Central memory CD8-positive, alpha-beta T cell (primary cell): Measurements from ENCODE around the gene C6orf136.

Source experiments
- ATAC-seq: fragments of 150-1000 bp; cut with Tn5 transposase; replicated peaks from 2 replicates; pipeline ENCODE4 v1.10.0; 2022; ENCODE audit warnings: mild to moderate bottlenecking, moderate FRiP score, moderate number of reproducible peaks; ENCODE audit not compliant: poor library complexity, severe bottlenecking; ENCODE audit errors: extremely low read depth
- DNase-seq, 2 donors: peaks; one replicate each; pipeline ENCODE4 v3.0.0; 2021; ENCODE audit warnings: low spot score in 2 of 2
- H3K27ac Mint-ChIP-seq: one replicate; pipeline ENCODE4 v1.8.0; 2022; ENCODE audit warnings: low read depth, mild to moderate bottlenecking, moderate library complexity, mixed read lengths
- H3K27me3 Mint-ChIP-seq: one replicate; pipeline ENCODE4 v1.8.0; 2022; ENCODE audit warnings: mixed read lengths
- H3K36me3 Mint-ChIP-seq: one replicate; pipeline ENCODE4 v1.8.0; 2022; ENCODE audit warnings: mild to moderate bottlenecking, moderate library complexity, mixed read lengths; ENCODE audit not compliant: insufficient read depth
- H3K4me1 Mint-ChIP-seq: one replicate; pipeline ENCODE4 v1.8.0; 2022; ENCODE audit warnings: mixed read lengths
- H3K4me3 Mint-ChIP-seq: one replicate; pipeline ENCODE4 v1.8.0; 2022; ENCODE audit warnings: mild to moderate bottlenecking, moderate library complexity, mixed read lengths
- H3K9me3 Mint-ChIP-seq: one replicate; pipeline ENCODE4 v1.8.0; 2022; ENCODE audit warnings: mixed read lengths

Gene C6orf136

DNA sequence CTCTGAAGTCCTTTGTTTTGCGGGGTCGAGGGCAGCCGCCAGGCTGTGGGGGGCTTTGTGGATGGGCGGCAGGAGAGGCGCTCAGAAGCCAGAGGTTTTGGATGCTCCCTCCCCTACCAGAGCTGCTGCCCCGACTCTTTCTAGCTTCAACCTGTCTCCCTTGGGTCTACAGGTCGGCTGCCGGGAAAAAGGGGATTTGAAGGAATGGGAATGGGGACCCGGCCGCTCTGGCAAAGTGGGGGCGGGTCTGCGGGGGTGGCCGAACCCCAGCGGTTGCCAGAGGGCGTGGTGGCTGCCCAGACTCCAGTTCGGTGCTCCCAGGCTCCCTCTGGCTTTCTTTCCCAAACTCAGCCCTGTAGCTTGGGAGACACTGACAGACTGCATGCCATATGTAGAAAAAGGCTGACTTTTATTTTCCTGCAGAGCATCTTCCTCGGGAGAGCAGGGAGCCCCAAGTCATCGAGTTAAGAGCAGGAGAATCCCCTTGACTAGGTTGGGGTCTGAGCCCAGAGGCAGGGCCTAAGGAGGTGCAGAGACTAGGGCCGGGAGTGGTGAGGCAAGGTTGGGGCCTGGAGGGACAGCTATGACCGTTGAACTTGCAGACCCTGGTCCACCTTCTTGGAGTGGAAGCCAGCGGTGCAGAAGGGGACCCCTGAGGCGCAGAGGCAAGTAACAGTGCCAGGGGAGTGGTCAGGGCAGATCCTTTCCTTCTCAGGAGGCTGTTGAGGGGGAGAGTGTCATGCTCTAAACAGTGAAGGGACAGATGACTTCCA is 40.9 kb downstream of the C6orf136 start:
- peak overlapping the region; percentile 92 for H3K4me3 Mint-ChIP-seq
- peaks cover 18% of the 10 kb centered on the region for H3K36me3 Mint-ChIP-seq
- no peak for ATAC-seq
- peaks cover 71% of the 10 kb centered on the region for H3K4me1 Mint-ChIP-seq
- H3K9me3 Mint-ChIP-seq = no peaks in the 10 kb centered on the region
- DNase-seq = no peak
- no peaks in the 10 kb centered on the region for H3K27me3 Mint-ChIP-seq
- H3K27ac Mint-ChIP-seq = peak overlapping the region; percentile 99

DNA sequence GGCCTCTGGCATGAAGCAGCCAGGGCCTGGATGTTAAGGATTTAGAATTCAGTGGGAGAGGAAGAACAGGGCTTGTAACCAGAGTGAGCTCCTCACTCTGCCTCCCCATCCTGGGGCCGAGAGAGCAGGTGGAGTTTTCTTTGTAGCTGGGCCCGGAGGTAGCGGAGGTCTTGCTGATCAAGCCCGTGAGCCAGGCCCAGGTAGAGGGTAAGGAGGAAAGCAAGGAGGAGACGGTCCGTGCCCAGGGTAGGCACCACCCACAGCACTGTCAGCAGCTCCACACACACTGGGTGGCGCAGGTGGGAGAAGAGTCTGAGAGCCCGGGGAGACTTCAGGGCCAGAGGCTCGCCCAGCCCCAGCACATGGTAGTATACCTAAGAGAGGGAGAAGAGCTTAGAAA is 41.6 kb downstream of the C6orf136 start:
- Mint-ChIP-seq H3K36me3 (peaks cover 17% of the 10 kb centered on the region), H3K9me3 (no peaks in the 10 kb centered on the region), H3K27me3 (no peaks in the 10 kb centered on the region), H3K4me3 (peak overlapping the region; percentile 92), H3K27ac (peak overlapping the region; percentile 99), H3K4me1 (peaks cover 68% of the 10 kb centered on the region)
- ATAC-seq (no peak), DNase-seq (no peak)

DNA sequence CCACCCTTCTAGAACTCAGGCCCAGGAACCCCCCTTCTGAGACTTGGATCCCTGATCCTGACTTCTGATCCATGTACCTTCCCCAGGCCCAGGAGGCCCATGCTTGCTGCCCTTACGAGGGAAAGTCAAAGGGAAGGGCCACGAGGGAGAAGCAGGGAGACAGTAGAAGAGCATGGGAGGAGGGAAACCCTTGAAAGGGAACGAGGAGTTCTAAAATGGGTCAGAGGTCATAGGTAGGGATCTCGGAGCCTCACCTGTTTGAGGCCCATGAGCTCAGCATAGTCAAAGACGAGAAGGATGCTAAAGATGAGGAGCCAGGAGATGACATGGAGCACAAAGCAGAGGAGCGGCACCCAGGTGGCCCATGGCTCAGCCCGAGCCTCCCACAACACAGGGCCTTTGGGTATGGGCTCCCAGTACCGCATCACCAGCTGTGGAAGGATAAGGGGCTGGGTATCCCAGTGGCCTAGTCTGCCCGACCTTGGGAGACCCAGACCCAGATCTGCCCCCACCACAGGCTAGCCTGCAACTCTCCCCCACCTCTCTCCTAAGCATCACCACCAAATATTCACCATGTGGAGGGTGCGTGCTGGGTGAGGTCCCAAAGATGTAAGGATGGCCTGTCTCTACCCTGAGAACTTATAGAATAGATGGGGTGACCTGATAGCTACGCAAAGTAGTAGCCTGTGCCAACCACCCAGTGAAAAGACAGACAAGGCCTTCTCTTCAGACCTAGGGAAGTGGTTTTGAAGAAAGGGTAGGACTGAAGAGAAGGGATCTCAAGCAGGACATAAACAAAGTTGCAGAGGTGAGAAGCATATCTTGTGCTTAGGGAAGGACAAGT is 42.3 kb downstream of the C6orf136 start:
- H3K27ac Mint-ChIP-seq = peak overlapping the region; percentile 99
- DNase-seq (no peak), ATAC-seq (no peak)
- no peaks in the 10 kb centered on the region for H3K9me3 Mint-ChIP-seq
- peaks cover 17% of the 10 kb centered on the region for H3K36me3 Mint-ChIP-seq
- H3K4me1 Mint-ChIP-seq = peaks cover 68% of the 10 kb centered on the region
- H3K4me3 Mint-ChIP-seq = peak overlapping the region; percentile 92
- H3K27me3 Mint-ChIP-seq = no peaks in the 10 kb centered on the region

- no peak for ATAC-seq
- H3K4me3 Mint-ChIP-seq = peak overlapping the region; percentile 92
- no peak for DNase-seq
- H3K36me3 Mint-ChIP-seq = peaks cover 15% of the 10 kb centered on the region
- no peaks in the 10 kb centered on the region for H3K9me3 Mint-ChIP-seq
- H3K27me3 Mint-ChIP-seq = no peaks in the 10 kb centered on the region
- peak overlapping the region; percentile 99 for H3K27ac Mint-ChIP-seq
- H3K4me1 Mint-ChIP-seq = peaks cover 65% of the 10 kb centered on the region
These were observed 43.1 kb downstream of the C6orf136 start for GRCh38 chr6:30689985-30690384.

DNA sequence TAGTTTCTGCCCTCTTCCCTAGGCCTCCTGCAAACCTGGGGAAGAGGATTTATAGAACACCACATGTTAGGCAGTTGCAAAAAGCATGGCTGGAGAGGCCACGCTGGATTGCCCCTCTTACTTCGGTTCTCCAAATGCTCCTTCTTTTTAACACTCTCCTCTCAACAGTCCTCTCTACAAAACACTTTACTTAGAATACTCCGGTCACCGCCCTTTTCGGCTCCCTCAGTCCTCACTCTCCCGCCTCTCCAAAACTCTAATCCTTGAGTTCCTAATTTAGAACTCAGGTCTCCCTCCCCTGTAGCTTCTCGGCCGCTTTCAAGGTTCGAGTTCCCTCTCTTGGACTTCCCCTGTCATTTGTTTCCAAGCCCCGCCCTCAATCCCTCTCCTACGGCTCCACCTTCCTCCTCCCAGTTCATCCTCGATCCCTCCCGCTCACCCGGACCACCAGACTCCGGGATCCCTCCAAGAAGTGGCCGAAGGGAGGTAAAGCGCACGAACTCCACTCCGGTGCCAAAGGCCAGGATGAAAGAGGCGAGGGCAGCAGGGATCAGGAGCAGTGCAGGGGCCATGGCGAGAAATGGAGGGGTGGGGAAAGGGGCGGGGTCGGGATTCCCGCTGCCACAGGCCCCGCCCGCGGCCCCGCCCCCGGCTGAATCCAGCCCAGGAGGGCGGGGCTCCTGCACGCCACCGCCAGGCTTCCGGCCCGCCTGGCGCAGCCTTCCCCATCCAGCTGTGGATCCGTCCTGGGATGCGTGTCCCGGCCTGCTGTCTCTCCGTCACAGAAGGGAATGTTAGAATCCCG is 43.7 kb downstream of the C6orf136 start, which contains the start of gene NRM:
NRM (minus strand) TSS at position 582 of the 805 bp plus-strand sequence; CDS start at position 572, 10 bp downstream.
- peaks cover 12% of the 10 kb centered on the region for H3K36me3 Mint-ChIP-seq
- peaks cover 59% of the 10 kb centered on the region for H3K4me1 Mint-ChIP-seq
- H3K27me3 Mint-ChIP-seq = no peaks in the 10 kb centered on the region
- H3K4me3 Mint-ChIP-seq = peak within 1 kb of the TSS; percentile 92
- peak within 1 kb of the TSS; percentile 99 for H3K27ac Mint-ChIP-seq
- DNase-seq (no peak), ATAC-seq (no peak)
- no peaks in the 10 kb centered on the region for H3K9me3 Mint-ChIP-seq

DNA sequence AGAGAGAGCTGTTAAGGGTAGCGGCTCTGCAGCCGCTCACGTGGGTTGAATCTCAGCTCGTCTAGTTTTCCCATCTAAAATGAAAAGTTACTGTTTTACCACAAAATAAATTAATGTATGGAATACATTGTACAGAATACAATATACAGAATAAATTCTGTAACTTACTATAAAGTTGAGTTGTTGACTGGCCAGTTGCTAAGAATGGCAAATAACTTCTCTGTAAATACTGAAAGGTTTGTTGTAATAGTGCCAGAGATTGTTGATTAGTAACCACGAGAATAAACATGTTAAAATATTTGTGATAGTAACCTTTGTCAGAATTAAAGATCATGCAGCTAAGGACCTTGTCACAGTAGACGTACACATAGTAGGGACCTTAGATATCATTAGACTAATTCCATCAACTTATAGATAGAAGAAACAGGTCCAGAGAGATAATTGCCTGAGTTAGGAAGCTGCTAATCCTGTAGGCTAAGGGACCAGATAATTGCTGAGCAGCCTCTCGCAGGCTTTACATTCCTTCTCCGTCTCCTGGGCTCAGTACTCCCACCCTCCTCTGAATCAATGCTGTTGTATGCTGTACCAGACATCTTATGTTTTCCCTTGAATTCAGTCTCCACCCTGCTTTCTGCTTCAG is 44.4 kb downstream of the C6orf136 start:
- no peaks in the 10 kb centered on the region for H3K27me3 Mint-ChIP-seq
- peaks cover 8% of the 10 kb centered on the region for H3K36me3 Mint-ChIP-seq
- no peak for ATAC-seq
- H3K9me3 Mint-ChIP-seq = no peaks in the 10 kb centered on the region
- no peak for DNase-seq
- H3K4me3 Mint-ChIP-seq = peak overlapping the region; percentile 92
- peak overlapping the region; percentile 99 for H3K27ac Mint-ChIP-seq
- H3K4me1 Mint-ChIP-seq = peaks cover 53% of the 10 kb centered on the region

DNA sequence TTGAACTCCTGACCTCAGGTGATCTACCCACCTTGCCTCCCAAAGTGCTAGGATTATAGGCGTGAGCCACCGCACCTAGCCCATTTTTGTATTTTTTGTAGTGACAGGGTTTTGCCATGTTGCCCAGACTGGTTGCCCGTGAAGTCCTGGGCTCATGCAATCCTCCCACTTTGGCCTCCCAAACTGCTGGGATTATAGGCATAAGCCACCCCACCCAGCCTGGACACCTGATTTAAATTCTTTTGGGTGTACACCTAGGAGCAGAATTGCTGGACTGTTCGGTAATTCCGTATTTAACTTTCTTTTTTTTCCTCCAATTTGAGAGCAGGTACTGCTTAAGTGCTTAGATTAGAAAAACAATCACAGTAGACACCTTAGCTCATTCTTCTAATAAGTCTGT is 49.5 kb downstream of the C6orf136 start:
- no peak overlapping the region for H3K4me3 Mint-ChIP-seq
- ATAC-seq (no peak), DNase-seq (no peak)
- no peak overlapping the region for H3K27ac Mint-ChIP-seq
- H3K9me3 Mint-ChIP-seq = no peaks in the 10 kb centered on the region
- H3K27me3 Mint-ChIP-seq = no peaks in the 10 kb centered on the region
- peaks cover 10% of the 10 kb centered on the region for H3K4me1 Mint-ChIP-seq
- peaks cover 8% of the 10 kb centered on the region for H3K36me3 Mint-ChIP-seq

DNA sequence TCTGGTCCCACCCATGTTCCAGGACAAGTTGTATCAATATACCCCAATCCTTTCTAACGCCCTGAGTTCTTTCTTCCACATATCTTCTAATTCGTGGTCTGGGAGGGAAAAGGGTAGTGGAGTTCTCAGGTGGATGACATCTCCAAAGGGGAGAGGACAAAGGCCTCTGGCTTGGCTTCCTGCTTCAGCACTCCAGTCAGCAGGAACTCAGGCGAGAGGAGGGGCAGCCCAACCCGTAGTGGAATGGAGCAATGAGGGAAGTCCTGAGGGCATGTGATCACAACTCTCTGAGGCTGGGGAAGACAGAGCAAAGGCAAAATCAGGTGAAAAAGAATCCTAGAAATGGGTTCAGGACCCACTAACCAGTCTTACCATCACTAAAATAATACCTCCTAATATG is 53.4 kb downstream of the C6orf136 start:
- H3K4me1 Mint-ChIP-seq = no peaks in the 10 kb centered on the region
- H3K4me3 Mint-ChIP-seq = no peak overlapping the region
- H3K27me3 Mint-ChIP-seq = no peaks in the 10 kb centered on the region
- no peak overlapping the region for H3K27ac Mint-ChIP-seq
- H3K9me3 Mint-ChIP-seq = no peaks in the 10 kb centered on the region
- H3K36me3 Mint-ChIP-seq = peaks cover 24% of the 10 kb centered on the region
- DNase-seq = no peak
- ATAC-seq = no peak
